Left cardiac atrium (tissue), 4 donors: ENCODE data around the gene GIPC1. TPM values are rescaled to one million over a fixed set of nuclear protein-coding genes. Genes with fewer than 3 reads are reported as not detected.

Source experiments
- ATAC-seq, 2 donors: fragments of 200-7000 bp; cut with Tn5 transposase; one replicate each; pipeline ENCODE4 v1.9.1; 2020; ENCODE audit warnings: mild to moderate bottlenecking in 2 of 2, moderate library complexity in 2 of 2
- DNase-seq: peaks from one replicate; pipeline ENCODE4 v3.0.0-alpha.2; 2020
- intact Hi-C, 2 donors: fragments of 100-400 bp; cut with DNase I; formaldehyde crosslinking; loops; one replicate each; pipeline versions ENCODE4 v1.14.1 to v1.15.1; 2022 to 2023
- total RNA-seq, 2 donors: library from RNA; stranded (reverse); fragmentation: NEBNext Ultra II Directional; extraction: Animal tissue kit (Norgen Biotek cat#: 25700); gene quantifications; one replicate each; pipeline ENCODE4 v1.2.1, GENCODE V29; 2021
- donor health status: DM: no; HTN: yes; CAD: no.
- donor health status: DM: no; HTN: yes; CAD: no; lungs with severe emphysema.
- donor health status: DM: yes; HTN: yes; CAD: no.
- donor health status: Dilated cardiomyopathy.

Gene GIPC1
- total RNA-seq, 2 donors from 2014 or later = 49.7 to 49.8 TPM

DNA sequence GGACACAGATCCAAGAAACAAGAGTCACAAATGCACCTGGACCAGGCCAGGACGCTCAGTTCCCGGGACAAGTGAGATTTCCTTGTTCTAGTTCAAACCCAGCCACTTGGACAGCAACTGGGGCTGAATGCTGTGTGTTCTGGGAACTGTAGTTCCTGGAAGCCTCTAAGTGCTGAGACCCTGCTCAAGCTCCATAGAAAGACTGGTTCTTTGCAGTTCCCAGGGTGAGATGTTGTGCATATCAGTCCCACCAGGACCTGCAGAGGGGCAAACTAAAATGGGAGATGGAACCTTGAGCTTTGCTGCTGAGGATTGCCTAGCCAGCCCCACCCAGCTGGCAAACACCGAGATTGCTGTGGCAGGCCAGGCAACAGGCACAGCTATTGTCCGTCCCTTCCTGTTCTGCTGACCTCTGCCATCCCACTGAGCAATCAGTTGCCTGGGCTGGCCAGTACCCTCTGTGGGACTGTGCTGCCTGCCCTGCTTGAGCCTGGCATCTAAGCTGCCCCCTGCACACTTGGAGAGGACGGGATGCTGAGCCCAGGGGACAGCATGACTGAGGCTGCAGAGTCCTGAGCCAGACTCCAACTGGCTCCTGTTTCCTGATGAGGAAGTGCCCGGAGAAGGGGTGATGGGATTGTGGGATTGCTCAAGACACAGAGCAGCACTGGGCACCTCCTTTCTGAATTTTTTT, 1.4 kb upstream of the GIPC1 start:
- DNase-seq = peak; percentile 54
- intact Hi-C loops = no loop called here
- peak; percentile 12 to 27 for ATAC-seq

DNA sequence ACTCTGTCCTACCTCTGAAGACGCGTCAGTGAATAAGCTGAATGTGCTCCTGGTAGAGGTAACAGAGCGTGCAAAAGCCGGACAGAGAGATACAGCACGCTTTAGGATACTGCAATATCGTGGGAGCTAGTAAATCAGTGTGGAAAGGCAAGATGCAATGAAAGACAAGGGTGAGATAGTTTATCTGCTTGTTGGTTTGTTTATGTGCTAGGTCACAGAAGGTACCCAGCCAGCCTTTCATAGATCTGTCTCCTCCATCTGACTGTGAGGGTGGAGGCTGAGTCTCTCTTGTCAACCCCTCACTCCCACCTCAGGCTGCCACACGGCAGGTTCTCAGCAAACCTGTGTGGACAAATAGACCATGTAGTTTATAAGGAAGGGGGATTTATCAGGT, 904 bp upstream of the GIPC1 start:
- DNase-seq (no peak), ATAC-seq (peak in 1 of 2 donors; percentile 1)
- intact Hi-C loops = no loop called here

DNA sequence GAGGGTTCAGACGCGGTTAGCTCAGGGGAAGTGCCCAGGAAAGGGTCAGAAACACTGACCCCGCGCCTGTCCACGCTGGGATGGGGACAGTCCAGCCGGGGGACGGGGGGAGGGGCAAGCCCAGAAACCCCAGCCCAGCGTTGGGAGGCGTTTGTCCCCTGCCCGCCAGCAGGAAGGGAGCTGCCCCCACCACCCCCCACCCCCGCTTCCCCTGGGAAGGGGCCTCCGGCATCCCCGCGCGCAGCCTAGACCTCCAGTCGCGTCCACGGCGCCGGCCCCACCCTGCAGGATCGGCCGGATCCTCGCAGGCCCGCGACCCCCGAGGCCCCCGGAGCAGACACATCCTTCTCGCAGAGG, 277 bp downstream of the GIPC1 start:
- ATAC-seq = peak in 1 of 2 donors; percentile 0
- intact Hi-C loops = no loop called here

DNA sequence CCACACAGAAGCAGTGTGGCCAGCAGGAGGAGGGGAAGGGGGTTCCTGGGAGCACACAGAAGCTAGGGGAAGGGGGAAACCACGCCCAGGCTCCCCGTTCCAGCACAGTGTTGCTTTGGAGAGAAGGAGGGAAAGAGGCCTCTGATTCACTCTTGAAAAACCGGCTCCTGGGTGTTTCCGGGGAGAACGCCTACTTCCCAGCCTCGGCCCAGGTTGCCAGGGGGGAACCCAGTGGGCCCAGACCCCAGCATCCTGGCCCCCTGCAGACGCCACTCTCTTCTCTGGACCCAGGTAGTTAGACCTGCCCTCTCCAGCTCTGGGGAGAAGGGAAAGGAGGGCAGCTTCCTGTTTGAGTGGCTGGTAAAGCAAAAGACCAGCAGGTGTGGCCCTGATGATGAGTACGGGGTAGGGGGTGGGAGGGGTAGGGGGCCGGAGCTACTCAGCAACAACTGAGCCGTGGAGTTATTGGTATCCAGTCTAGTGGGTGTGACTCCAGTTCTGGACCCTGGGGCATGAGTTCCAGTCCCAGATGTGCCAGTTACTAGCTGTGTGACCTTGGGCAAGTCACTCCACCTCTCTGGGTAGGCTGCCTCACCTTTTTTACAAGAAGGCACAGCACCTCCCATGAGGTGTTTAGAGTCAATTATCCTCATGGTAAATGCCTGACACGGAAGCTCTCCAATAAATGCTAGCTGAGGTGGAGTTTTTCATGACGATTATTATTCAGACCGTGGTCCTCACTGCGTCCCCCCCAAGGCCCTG, 836 bp downstream of the GIPC1 start:
- intact Hi-C loops = no loop called here
- DNase-seq (no peak), ATAC-seq (no peak)

More for the DNA sequence above, 277 bp downstream of the GIPC1 start:
- peak; percentile 44 for DNase-seq

DNA sequence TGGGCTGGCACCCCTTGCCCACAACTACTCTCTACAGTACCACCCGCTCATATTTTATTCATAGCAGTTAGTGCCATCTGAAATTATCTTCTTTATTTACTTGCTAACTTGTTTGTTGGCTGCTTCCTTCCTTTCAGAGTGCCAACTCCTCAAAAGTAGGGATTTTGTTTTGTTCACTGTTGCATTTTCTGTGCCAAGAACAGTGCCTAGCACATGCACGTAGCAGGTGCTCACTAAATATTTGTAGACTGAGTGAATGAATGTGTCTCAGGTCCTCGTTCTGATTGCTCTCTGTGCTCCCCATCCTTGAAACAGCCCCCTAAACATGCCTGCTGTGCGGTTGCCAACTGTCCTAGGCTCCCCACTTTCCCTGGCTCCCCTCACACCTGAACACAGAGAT, 1.5 kb downstream of the GIPC1 start:
- intact Hi-C loops = no loop called here
- ATAC-seq = no peak
- DNase-seq = no peak

DNA sequence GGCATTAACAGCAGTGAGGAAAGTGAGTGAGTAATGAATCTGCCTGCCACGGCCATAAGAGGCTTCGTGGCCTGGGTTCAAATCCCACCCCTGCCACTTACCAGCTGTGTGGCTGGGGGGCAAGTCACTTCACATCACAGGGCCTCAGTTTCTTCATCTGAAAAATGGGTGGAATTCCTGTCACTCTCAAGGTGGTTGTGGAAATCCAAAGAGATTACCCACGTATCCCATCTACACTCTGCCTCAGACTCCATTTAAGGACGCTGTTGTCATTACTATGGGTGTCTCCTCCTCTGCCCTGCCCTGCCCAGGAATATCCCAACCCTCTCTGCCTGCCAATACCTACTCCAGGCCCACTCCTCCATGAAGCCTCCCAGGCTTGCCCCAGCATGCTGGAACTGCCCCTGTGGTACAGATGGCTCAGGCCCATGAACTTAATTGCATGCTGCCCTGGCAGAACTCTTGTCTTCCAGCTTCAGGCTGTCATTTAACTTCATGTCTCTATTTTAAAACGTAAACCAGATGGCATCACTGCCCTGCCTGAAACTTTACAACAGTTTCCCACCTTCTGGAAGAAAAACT, 3.1 kb downstream of the GIPC1 start:
- intact Hi-C loops = no loop called here
- no peak for DNase-seq

DNA sequence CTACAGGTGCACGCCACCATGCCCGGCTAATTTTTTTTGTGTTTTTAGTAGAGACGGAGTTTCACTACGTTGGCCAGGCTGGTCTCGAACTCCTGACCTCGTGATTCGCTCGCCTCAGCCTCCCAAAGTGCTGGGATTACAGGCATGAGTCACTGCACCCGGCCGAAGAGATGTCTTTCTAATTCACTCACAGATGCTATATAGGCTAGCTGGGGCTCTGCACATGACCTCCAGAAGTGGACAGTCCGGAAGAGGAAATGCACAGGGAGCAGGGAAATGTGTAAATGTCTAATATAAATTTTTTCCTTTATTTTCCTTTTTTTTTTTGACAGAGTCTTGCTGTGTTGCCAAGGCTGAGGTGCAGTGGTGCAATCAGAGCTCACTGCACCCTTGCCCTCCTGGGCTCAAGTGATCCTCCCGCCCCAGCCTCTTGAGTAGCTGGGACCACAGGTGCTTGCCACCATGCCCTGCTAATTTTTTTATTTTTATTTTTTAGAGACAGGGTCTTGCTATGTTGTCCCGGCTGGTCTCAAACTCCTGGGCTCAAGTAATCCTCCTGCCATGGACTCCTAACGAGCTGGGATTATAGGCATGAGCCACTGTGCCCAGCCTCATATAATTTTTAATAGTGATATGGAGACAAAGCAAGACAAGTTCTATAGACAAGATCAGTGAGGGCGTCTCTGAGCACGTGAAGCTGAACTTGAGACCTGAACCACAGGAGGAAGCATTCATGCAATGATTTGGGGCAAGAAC, 8.4 kb downstream of the GIPC1 start:
- no peak for DNase-seq
- intact Hi-C loops = no loop called here
- ATAC-seq = no peak

More for the DNA sequence above, 3.1 kb downstream of the GIPC1 start:
- no peak for ATAC-seq

DNA sequence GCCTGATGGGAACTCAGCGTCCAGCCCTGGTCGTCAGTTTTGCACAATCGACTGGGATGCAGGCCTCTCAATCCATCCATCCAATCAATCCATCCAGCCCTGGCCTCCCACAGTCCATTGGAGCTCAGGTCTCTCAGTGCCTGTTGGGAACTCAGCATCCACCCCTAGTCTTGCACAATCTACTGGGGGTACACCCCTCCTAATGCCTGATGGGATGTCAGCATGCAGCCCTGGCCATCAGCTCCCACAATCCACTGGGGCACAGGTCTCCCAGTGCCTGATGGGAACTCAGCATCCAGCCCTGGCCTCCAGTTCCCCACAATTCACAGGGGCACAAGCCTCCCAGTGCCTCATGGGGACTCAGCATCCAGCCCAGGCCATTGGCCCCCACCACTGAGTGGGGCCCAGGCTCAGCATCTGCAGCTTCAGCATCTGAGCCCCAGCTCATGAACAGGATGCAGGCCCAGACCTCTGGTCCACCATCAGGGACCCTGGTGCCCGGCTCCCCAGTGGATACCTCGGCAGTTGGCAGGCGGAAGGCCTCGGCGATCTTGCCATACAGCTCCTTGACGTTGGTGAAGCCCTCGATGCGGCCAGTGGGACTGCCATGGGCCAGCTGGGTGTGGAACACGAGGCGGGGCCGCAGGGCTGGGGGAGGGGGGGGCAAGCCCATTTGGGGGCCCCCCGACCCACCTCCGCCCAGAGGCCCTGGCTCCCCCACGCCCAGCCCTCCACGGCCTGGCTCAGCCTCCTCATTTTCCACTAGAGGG, 13.6 kb downstream of the GIPC1 start:
- intact Hi-C loops = no loop called here

DNA sequence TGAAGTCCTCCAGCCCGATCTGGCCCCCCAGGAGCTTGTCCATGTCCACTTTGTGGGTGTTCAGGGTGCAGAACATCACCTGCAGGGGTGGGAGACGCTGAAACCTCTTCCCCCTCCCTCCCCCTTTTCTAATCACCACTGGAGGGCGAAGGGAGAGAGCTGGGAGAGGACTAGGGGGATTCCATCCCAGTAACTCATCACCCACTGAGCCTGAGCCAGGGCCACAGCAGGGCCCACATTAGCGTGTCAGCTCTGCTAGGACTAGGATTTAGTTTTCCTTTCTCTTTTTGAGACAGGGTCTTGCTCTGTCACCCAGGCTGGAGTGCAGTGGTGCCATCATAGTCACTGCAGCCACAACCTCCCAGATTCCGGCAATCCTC, 15.2 kb downstream of the GIPC1 start:
- DNase-seq = no peak
- ATAC-seq = no peak
- intact Hi-C loops = no loop called here

More for the DNA sequence above, 13.6 kb downstream of the GIPC1 start:
- DNase-seq (no peak), ATAC-seq (no peak)

DNA sequence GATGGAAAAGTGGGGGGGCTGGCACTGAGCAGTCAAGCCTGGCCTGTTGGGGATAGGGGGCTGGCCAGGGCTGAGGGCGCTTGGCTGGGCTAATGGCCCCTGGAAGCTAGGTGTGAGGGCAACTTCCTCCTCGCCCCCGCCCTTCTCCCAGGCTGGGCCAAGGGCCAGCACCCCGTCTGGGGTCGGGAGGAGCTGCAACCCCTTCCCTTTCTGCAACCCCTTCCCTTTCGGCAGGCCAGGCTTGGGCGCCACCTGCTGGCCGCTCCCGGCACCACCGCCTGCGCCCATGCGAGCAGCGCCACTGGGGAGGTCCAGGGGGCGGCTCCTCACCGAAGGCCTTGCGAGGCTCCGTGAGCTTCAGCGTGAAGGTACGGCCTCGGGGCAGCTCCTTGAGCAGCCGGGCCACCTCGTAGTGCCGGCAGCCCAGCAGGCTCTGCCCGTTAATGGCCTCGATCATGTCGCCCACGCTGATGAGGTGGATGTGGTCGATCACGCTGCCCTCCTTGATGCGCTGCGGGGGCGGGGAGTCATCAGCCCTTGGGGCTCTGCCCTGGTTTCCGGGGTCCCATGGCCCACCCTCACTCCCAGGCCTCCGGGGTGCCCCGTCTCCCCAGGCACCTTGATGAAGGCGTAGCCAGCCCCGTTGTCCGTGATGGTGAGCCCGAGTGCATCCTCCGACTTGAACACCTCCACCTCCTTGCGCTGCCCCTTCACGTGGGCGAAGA, 15.8 kb downstream of the GIPC1 start:
- ATAC-seq = peak in 1 of 2 donors; percentile 15
- intact Hi-C loops = no loop called here
- DNase-seq = no peak

DNA sequence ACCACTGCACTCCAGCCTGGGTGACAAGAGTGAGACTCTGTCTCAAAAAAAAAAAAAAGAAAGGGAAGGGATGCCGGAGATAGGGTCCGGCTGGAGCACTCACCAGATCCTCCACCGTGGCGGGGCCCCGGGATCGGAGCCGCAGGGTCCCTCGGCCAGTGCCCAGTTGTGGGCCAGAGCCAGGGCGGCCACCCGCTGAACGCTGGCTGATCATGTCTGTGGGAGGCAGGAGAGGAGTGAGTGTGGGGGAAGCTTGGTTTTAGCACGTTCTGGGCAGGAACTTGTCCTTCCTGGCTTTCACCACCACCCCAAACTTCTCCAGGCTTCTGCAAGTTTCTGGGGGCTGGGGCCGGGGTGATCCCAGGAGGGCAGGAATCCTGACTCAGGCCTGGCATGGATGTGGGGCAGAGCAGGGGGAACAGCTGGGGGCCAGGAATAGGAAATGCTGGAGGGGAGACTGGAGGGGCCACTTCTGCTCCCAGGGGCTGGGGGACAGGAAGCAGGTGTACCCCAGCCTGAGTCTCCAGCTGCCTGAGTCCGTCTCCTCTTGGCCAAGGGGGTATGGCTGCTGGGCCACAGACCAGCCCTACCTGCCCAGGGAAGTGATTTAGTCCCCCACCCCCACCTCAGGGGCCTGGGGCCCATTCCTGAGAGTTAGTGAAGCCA, 16.5 kb downstream of the GIPC1 start:
- DNase-seq = no peak
- intact Hi-C loops = no loop called here
- ATAC-seq = no peak

DNA sequence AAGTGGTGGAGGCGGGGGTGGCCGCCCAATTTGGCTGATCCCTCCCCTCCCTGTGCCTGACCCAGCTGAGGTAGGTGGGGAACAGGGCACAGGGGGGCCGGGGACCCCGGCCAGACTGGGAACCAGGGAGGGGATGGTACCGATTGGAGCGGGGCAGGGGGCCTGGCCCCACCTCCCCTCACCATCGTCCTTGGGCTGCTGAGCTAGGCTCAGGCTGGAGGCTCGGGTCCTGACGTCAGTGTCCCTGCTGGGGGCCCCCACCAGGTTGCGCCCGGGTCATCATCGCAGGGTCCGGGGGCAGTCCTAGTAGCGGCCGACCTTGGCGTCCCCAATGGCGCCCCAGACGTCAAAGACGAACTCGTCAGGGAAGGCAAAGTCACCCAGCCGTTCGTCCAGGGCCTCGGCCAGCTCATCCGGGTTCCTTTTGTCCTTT, 17.8 kb downstream of the GIPC1 start:
- ATAC-seq = peak in 1 of 2 donors; percentile 17
- no peak for DNase-seq
- intact Hi-C loops = no loop called here

DNA sequence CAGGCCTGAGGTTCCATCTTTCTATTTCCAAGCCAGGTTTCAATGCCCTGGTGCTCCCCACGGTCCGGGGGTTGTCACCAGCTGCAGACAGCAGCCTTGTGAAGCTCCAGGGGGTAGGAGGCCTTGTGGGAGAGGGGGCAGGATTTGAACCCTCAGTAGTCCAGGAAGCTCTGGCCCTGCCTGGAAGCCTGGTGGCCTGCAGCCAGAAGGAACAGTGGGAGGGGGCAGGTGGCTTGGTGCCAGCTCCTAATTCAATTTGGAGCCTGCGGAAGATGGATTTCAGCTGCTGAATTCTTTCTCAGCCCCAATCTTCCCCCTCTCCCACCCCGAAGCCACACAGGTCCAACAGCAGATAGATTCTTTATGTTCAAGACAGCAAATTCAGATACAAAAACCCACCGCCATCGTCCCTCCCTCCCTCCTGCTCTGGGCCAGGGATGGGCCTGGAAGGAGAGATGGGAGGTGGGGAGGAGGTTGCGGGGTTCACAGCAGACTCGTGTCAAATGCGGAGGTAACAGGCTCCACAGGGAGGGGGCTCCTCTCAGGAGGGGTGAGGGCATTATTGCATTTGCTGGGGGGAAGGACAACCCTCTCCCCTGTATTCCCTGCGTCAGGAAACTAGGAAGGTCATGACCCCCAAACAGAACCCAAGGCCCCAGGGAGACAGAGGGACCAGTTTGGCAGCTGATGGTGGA, 18.4 kb downstream of the GIPC1 start:
- DNase-seq = no peak
- intact Hi-C loops = no loop called here
- peak in 1 of 2 donors; percentile 21 for ATAC-seq

DNA sequence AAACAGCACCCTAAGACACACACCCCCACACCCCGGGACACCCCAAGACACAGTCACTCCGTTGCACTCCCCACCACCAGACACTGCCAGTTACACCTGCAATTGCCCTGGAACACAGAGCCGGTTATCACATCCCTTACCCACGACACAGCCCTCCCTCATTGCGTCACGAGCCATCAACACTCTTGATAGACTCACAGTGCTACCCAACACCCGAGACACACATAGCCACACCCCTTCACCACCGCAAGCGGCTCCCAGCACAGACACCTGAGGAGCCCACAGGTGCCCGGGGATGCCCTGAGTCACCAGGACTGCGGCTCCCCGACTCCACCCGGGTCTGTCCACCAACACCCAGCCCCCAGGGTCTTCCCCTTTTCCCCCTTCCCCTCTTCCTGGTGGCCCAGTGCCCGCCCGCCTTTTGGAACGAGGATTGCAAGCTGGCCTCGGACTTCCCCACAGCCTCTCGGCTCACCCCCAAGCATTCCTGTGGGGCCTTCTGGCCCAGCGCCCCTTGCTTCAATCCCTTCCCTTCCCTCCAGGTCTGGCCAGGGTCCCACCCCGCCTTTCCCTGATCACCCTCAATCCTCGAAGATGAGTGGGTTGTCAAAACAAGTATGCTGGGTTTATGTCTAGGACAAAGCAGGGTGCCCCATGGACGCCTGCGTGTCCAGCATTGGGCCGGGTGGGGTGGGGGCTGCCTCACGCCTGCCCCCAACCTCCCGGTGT, 19.1 kb downstream of the GIPC1 start:
- ATAC-seq (peak; percentile 39 to 41), DNase-seq (peak; percentile 78)
- intact Hi-C loops = no loop called here

DNA sequence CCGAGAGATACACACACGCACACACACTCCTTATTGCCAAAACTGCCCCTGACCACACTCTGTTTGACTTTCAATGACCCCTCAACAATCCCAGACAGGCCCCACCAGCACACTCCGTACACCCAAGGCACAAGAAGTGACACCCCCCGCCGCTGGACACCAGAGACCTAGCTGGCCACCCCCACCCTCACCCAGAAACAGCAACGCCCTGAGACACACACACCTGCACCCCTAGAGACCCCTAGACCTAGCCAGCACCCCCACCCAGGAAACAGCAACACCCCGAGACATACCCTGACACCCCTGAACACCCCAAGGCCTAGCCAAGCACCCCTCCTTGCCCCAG, 19.6 kb downstream of the GIPC1 start:
- intact Hi-C loops = no loop called here
- ATAC-seq (no peak), DNase-seq (no peak)

DNA sequence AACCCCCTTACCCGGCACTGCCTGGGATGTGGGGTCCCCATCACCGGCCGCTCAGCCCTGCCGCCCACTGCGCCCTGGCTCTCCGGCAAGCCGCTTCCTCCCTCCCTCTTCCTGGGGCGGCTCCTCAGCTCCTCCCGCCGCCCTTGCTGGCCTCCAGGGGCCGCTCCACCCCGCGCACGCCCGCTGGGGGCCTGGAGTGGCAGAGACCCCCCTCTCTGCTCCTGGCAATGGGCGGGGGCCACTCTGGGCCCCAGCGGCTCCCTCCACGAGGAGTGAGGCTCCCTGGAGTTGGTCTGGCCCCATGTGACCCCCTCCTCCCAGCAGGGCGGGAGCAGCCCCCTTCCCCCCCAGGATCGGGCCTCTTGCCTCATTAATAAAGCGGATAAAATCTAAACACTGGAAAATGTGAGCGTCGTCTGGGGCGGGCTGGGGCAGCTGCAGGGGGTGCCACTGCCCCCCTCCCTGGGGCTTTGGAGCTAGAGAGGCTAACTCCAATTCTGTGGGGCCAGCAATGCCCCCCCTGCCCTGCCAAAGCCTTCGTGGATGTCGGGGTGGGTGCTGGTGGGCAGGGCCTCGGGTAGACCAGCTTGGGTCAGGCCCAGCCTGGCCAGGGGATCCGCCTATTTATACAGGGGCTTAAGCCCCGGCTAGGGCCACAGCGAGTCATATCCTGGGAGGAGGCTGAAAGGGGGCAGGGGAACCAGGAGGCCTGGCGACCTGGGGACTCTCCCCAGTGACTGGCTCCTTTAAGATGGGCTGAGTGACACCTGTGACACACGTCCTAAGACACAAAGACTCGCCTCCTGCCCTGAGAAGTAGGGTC, 20.5 kb downstream of the GIPC1 start, which contains the start of gene PTGER1:
Gene PTGER1, minus strand, starts transcription at position 104 of the 823 bp plus-strand sequence. CDS start 1,034 bp downstream, outside the sequence.
- intact Hi-C loops = no loop called here
- ATAC-seq (peak in 1 of 2 donors; percentile 2), DNase-seq (no peak)
